Mononuclear cell (primary cell): ENCODE data around the gene SCFD2. TPM values are rescaled to one million over a fixed set of nuclear protein-coding genes. Genes with fewer than 3 reads are reported as not detected.

Experiments used
- H3K27me3 ChIP-seq: 2 replicates; pipeline ENCODE4 v1.6.0; 2011; ENCODE audit warnings: low read length, control low read depth; ENCODE audit not compliant: insufficient read depth
- H3K4me1 ChIP-seq: 2 replicates; pipeline ENCODE4 v1.5.1; 2011; ENCODE audit warnings: mild to moderate bottlenecking, low read length, control low read depth; ENCODE audit not compliant: insufficient read depth
- H3K4me3 ChIP-seq: 2 replicates; pipeline ENCODE4 v1.5.1; 2011; ENCODE audit warnings: mild to moderate bottlenecking, low read length, moderate library complexity
- H3K9me3 ChIP-seq: 2 replicates; pipeline ENCODE4 v1.5.1; 2011; ENCODE audit warnings: low read depth, mild to moderate bottlenecking, control low read depth, low read length
- total RNA-seq: library from RNA; depleted of rRNA; stranded (reverse); fragments of >200 nt; gene quantifications from one replicate; pipeline ENCODE4 v1.2.3, GENCODE V29; 2012

SCFD2 gene
- total RNA-seq, 1 donor = 20.6 TPM

DNA sequence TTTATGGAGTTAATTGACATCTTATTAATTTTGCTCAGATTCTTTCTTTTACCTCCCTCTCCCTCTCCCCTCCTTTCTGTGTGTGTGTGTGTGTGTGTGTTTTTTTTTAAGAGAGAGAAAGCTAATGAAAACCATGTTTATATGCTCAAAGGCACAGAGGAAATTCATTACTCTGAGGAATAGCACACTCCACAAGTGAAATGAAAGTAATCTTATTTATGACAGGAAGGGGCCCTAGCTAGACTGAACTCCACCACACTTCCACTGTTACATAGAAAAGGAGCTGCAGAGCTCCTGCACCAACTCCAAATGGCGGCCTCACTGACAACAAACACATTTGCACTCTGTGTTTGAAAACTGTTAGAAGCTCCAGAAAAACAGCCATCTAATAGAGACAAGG is 353.1 kb downstream of the SCFD2 start:
- no peak overlapping the region for H3K4me3 ChIP-seq
- no peaks in the 10 kb centered on the region for H3K9me3 ChIP-seq
- peaks cover 13% of the 10 kb centered on the region for H3K4me1 ChIP-seq
- no peaks in the 10 kb centered on the region for H3K27me3 ChIP-seq

DNA sequence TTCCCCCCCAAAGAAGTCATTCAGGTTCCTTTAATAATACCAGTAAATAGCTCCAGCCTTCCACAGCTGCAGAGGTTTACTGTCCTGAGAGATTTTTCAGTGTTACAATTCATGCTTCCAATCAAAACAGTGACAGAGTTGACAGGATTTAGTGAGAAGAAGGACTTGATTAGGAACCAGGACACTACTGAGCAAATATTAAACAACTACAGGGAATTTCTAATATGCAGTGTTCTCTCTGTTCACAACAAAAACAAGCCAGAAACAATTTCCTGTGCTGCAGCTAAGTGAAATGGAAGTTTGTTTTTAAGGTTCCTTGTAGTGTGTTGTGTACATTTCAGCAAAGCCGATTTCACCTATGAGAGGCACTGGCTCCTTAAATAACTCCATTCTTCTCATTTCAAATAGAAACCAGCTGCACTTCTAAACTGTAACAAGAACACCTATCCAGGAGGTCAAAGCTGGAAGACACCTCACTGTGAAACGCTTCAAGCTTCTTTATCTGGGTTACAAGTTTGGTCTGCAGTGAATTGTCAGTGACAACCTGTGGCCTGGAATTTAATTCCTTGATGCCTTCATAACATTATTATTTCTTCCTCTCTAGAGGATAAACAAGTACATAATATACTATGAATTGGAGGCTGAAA is 354.5 kb downstream of the SCFD2 start:
- H3K4me3 ChIP-seq = no peak overlapping the region

DNA sequence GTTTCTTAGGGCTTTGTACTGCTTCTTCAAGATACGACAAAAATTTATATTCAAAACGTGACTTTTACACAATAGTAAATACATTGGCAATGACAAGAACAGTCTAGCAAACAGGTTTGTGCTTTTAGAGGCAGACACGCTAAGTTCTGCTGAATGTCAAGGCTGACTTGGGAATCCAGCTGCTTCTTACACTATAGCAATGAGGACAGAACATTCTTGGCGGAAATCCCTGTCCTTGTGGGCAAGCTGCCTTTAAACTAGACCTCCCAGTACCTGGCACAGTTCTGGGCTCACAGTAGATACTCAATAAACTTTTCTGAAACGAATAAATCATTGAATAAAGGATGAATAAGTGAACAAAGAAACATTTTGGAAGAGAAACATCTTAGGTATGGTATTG is 355.5 kb downstream of the SCFD2 start:
- Histone ChIP-seq H3K4me1 (peaks cover 13% of the 10 kb centered on the region), H3K27me3 (no peaks in the 10 kb centered on the region), H3K9me3 (no peaks in the 10 kb centered on the region), H3K4me3 (no peak overlapping the region)

More for the DNA sequence above, 354.5 kb downstream of the SCFD2 start:
- no peaks in the 10 kb centered on the region for H3K9me3 ChIP-seq
- H3K4me1 ChIP-seq = peaks cover 13% of the 10 kb centered on the region
- H3K27me3 ChIP-seq = no peaks in the 10 kb centered on the region

DNA sequence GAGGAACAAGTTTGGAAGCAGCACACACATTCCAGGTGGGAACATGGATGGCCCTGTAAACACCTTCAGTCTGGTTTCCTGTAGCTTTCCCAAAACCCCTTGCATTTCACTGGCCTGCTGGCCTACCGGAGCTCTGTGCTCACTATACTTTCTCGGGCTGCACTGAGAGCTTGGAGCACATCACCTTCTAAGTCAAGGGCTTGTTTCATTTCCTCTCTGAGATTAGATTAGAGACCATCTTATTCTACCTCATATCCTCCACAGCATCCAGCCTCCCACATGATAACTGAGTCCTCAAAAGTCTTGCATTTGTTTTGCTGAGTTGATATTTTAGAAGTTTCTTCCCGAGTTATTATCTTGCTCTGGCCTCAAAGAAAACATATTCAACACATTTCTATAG is 356.0 kb downstream of the SCFD2 start:
- H3K27me3 ChIP-seq = no peaks in the 10 kb centered on the region
- H3K4me3 ChIP-seq = no peak overlapping the region
- no peaks in the 10 kb centered on the region for H3K9me3 ChIP-seq
- peaks cover 13% of the 10 kb centered on the region for H3K4me1 ChIP-seq

DNA sequence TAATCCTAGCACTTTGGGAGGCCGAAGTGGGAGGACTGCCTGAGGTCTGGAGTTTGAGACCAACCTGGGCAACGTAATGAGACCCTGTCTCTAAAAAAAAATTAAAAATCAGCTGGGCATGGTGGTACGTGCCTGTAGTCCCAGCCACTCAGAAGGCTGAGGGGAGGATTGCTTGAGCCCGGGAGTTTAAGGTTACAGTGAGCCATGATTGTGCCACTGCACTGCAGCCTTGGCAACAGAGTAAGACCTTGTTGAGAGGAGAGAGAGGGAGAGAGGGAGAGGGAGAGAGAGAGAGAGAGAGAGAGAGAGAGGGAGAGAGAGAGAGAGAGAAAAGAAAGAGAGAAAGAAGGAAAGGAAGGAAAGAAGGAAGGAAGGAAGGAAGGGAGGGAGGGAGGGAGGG is 358.8 kb downstream of the SCFD2 start:
- no peaks in the 10 kb centered on the region for H3K27me3 ChIP-seq
- H3K4me1 ChIP-seq = peaks cover 1% of the 10 kb centered on the region
- no peak overlapping the region for H3K4me3 ChIP-seq
- no peaks in the 10 kb centered on the region for H3K9me3 ChIP-seq

DNA sequence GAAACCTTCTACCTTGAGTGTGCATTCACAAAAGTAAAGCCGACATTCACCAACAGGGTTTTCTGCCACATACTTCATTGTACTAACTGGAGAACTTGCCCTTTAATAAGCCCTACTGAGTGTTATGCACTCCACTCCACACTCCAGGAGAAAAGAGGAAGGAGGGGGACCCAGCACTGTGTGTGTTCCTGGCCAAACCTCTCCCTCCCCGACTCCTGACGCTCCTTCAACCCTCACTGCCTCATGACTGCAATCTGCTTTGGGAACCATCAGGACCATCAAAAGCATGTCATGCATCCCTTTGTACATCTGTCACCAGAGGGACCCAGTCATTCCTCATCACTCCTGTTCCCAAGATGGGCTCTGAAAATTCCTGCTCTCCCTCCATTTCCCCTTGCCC is 360.1 kb downstream of the SCFD2 start:
- Histone ChIP-seq H3K27me3 (no peaks in the 10 kb centered on the region), H3K9me3 (no peaks in the 10 kb centered on the region), H3K4me3 (no peak overlapping the region), H3K4me1 (no peaks in the 10 kb centered on the region)

DNA sequence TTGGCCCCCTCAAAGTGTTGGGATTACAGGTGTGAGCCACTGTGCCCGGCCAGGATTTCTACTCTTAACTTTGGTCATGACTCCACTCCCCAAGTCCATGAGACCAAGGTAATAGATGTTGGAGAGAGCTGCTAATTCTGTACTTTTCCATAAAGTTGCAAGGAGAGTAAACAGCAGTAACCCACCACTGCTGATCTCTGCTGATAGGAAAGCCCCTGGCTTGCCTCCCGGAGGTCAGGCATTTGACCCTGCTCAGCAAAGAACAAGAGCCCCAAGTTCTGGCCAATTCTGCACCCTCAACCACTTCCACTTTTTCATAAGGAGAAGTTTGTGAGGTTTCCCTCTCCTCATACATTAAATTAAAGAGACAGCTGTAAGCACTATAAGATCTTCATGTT is 360.7 kb downstream of the SCFD2 start:
- no peak overlapping the region for H3K4me3 ChIP-seq
- no peaks in the 10 kb centered on the region for H3K9me3 ChIP-seq

DNA sequence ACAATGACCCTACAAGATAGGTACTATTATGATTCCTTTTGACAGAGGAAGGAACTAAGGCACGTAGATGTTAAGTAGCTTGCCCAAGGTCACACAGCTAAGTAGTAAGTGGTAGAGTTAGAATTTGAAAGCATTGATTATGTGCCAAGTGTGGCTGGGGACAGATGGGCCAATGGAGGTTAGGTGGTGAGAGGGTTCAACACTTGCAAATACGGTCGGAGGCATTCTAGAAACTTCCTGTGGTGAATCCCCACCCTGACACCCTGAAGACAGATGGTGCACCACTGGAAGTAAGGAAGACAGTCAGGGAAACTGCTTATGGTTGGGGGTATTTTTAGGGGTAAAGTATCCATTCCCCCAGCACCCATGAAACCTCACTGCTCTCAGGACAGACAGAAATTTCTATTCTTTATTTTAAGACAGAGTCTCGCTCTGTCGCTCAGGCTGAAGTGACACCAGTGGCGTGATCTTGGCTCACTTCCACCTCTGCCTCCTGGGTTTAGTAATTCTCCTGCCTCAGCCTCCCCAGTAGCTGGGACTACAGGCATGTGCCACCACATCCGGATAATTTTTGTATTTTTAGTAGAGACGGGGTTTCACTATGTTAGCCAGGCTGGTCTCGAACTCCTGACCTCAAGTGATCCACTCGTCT is 361.2 kb downstream of the SCFD2 start:
- no peak overlapping the region for H3K4me3 ChIP-seq
- H3K27me3 ChIP-seq = no peaks in the 10 kb centered on the region

More for the DNA sequence above, 360.7 kb downstream of the SCFD2 start:
- H3K27me3 ChIP-seq = no peaks in the 10 kb centered on the region
- no peaks in the 10 kb centered on the region for H3K4me1 ChIP-seq

DNA sequence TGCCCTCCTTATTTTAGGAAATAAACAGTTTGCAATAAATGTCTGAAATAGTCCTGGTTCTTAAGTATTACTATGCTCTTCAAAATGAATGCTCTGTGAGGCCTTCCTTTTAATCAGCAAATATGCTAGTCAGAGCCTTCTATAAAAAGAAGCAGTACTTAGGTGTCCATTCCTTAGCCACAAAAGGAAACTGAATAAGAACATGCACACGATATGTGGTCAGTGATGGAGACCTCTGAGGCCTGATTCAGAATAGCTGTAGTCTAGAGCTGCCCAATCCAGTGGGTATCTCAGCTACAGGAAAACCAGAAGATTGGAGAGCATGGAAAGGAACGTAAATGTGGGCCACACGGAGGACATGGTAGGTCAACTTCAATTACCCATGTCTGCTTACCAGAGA is 361.9 kb downstream of the SCFD2 start:
- Histone ChIP-seq H3K4me1 (no peaks in the 10 kb centered on the region), H3K4me3 (no peak overlapping the region), H3K9me3 (no peaks in the 10 kb centered on the region), H3K27me3 (no peaks in the 10 kb centered on the region)

More for the DNA sequence above, 361.2 kb downstream of the SCFD2 start:
- Histone ChIP-seq H3K9me3 (no peaks in the 10 kb centered on the region), H3K4me1 (no peaks in the 10 kb centered on the region)

DNA sequence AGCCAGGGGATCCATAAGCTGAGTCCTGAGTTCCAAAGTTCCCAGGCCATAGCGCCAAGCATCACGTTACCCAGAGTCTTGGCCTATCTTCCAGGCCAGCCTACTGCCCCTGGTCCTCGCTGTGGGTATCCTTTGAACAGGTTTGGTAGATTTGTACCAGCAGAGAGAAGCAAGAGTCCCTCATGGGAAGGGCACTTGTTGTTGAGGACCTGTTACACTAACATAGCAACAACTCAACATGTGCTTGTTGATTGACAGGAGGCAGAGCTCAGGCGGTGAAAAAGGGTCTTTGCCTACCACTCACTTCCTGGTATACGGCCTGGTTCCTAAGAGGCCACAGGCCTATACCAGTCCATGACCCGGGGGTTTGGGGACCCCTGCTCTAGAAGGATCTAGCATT is 365.3 kb downstream of the SCFD2 start:
- H3K4me3 ChIP-seq = no peak overlapping the region
- no peaks in the 10 kb centered on the region for H3K4me1 ChIP-seq
- no peaks in the 10 kb centered on the region for H3K9me3 ChIP-seq
- no peaks in the 10 kb centered on the region for H3K27me3 ChIP-seq

DNA sequence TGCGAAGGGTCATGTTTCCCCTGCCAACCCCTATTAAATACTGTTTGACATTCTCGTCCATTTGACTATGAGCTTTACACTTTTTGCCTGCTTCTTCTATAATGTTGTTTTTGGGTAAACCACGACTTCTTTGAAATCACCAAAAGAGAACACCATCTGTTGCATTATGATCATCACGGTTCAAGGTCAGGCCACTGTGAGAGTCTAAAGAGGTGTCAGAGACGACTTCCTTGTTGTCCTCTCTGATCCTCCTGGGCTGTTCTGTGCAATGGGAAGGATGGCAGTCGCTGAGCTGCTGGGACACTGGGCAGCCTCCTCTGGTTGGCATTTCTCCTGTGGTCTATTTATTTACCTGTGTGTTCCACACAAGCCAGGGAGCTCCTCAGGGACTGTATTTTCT is 366.2 kb downstream of the SCFD2 start:
- H3K4me3 ChIP-seq = no peak overlapping the region
- H3K9me3 ChIP-seq = no peaks in the 10 kb centered on the region
- no peaks in the 10 kb centered on the region for H3K27me3 ChIP-seq
- no peaks in the 10 kb centered on the region for H3K4me1 ChIP-seq

DNA sequence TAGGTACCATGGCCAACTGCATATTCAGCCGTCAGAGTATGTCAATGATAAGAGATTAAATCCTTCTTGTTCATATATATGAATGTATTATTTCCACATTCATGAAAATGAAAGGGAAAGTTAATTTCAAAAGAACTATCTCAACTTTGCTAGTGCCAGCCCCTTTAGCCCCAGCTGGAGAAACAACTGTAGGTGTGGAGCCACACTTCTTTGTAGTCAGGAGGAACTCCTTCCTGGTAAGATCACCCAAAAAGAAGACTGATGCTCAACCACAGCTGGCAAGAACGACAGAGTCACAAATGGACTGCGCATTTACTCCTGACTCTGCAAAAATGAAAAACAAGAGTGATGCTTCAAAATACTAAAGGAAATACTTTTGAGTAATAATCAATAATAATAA is 367.4 kb downstream of the SCFD2 start:
- H3K27me3 ChIP-seq = no peaks in the 10 kb centered on the region
- no peak overlapping the region for H3K4me3 ChIP-seq
- no peaks in the 10 kb centered on the region for H3K4me1 ChIP-seq
- no peaks in the 10 kb centered on the region for H3K9me3 ChIP-seq

DNA sequence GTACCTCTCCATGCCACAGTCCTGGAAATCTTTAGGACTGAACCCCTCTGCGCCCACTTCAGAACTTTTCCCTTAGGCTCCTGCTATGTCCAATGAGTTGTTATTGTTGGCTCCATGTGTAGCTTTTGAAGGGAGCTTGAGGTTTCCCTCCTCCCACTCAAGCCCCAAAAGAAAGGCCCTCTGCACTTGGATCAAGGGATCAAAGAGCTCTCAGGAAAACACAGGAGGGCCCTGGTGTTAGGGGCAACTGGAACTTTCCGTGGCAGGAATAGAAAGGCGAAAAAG is 368.8 kb downstream of the SCFD2 start:
- no peaks in the 10 kb centered on the region for H3K4me1 ChIP-seq
- no peaks in the 10 kb centered on the region for H3K27me3 ChIP-seq
- H3K4me3 ChIP-seq = no peak overlapping the region
- H3K9me3 ChIP-seq = no peaks in the 10 kb centered on the region

DNA sequence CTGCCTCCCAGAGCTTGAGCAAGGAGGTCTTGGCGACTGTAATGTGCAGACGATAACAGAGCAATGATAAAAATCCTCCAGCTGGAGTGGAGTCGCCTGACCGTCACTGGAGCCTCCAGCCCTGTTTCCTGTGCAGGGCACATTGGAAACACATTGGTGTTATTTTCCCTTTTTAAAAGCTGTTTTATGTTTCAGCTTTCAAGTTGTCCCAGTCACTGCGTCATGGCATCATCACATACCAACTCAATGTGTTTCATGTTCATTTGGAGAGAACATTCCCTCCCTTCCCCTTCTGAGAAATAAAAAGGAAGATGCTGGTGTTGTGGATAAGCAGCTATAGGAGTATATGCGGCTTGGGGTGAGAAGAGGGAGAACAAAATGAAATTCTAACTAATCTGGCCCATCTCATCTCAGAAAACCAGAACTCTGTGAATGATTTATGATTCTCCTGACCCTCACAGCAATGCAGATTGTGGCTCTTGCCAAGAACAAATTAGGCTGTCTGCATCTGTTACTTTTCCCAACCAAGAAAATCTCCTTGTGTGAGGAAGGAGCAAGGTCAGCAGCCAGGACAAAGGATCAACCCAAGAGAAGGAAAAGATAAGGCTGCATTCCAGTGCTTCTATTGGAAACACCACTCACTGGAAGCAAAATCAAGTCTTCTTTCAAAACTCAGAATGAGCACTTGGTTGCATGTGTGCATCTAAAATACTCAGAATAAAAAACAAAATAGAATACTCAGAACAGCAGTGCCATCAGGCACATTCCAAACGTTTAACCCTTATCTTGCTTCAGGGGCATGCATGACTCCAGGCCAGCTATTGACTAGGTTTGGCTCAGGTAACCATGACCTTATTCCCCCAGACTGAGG is 369.4 kb downstream of the SCFD2 start:
- H3K9me3 ChIP-seq = no peaks in the 10 kb centered on the region
- H3K4me3 ChIP-seq = no peak overlapping the region
- H3K27me3 ChIP-seq = no peaks in the 10 kb centered on the region
- H3K4me1 ChIP-seq = no peaks in the 10 kb centered on the region

DNA sequence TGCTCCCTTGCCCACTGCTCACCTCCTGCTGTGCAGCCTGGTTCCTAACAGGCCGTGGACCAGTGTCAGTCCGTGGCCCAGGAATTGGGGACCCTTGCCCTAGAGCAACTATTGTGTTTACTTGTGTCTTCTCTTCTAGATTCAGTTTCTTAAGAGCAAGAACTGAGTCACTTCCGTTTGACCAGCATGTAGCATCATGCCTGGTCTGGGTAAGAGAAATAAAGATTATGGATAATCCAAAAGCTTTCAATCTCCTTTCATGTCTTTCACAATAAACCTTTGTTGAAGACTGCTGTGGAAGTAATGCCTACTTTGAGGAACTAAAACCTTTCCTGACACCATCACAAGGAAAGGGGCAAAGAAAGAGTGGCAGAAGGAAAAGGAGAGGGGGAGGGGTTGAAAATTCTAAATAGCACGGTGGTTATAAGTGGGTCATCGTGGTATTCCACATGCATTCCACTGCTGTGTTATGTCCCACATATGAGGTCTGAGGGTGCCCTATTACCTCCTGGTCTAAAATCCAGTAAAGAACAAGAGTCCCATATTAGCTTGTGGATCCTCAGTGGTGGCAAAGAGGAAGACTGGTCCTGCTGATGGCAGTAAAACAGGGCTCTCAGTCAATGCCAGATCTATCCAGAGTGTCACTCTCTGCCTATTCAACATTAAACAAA is 370.4 kb downstream of the SCFD2 start:
- Histone ChIP-seq H3K4me1 (no peaks in the 10 kb centered on the region), H3K9me3 (no peaks in the 10 kb centered on the region), H3K27me3 (no peaks in the 10 kb centered on the region), H3K4me3 (no peak overlapping the region)
